GM21576 (cell line): ENCODE data around the gene OGFOD3.

ENCODE experiments used
- ATAC-seq: cut with Tn5 transposase; IDR thresholded peaks from one replicate; pipeline ENCODE4 v1.9.1; 2021; ENCODE audit warnings: mild to moderate bottlenecking, moderate library complexity; ENCODE audit not compliant: unreplicated experiment

Gene OGFOD3

DNA sequence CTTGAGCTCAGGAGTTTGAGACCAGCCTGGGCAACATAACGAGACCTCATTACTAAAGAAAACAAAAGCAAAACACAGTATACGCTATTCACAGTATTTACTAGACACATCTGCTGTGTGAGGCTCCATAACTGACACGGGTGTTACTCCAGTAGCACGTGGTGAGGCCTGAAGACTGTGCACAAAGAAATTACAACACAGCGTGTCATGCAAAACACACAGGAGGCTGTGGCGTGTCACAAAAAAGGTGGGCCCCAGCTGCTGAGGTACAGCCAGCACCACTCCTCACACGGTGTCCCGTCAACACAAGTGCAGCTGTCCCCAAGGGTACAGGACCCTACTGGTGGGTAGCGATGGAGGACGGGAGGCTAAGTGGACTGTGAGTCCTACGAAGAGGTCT lies 29.5 kb upstream of the OGFOD3 start:
- no peak for ATAC-seq

DNA sequence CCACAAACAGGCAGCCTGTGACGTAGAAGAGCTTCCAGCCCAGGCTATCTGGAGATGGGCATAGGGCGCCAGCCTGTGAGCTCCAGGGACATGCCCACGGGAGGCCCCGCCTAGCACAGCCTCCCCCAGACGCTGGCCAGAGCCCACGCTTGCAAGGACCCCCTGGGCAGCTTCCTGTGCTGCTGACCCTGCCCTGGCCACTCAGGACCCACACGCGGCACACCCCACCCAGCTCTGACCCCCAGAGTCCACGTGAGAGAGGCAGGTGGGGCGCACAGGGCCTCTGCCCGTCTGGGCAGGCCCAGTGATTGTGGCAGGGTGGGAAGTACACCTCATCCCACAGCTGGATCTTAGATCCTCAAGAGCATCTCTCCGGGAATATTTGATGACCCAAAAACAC lies 28.3 kb upstream of the OGFOD3 start:
- ATAC-seq: no peak

DNA sequence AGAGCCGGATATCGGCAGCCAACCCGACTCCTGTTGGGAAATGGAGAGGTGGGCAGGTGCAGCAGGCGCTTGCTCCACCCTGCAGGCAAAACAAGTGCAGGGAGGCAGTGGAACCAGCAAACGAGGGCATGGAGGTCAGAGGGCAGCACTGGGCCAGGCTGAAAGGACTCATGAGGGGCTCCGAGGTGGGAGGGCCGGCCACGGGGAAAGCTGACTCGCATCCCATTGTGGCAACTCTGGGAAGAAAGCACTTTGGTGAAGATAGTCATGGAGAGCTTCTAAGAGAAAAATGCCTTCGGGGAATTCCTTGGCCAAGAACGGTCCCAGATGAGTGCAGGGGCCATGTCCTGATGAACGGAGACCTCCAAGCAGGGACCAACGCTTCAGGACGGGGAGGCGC lies 27.7 kb upstream of the OGFOD3 start:
- ATAC-seq: no peak

DNA sequence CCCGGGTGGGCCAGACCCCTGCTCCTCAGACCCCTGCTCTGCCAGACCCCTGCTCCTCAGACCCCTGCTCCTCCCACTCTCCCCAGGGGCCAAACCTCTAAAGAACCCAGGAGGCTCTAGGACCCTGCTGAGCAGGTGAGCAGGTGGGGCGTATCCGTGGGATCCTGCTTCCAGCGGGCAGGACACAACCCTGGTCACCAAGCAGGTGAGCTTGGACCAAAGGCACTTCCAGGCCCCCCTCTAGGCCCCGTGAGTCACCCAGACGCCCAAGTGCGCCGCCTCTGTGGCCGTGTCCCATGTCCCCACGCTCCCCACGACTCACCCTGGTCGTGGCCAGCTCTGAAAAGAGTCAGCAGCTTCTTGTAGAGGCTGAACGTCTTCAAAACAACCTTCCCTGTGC lies 27.2 kb upstream of the OGFOD3 start:
- ATAC-seq: no peak

DNA sequence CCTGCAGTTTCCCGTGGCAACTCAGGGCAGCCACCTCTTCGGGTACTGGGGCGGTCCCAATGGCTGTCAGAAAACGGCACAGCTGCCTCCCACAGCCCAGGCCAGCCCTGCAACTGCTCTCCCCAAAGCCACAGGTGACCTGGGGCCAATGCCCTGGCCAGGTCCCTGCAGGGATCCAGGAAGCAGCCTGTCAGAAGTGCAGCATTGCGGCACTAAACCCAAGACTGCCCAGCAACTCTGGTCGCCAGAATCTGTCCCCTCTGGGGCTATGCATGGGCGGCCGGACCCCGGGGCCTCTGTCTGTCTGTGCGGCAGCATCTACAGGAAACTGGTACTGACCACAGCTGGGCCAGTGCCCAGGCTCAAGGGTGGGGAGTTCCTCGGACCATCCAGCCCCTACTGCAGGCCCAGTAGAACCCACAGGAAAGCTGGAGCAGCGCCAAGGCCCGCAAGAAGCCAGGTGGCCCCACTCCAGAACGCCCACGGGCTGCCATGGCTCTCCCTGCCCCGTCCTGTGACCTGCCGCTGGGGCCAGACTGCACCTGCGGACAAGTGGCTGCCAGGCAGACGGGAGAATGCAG lies 26.6 kb upstream of the OGFOD3 start:
- no peak for ATAC-seq

DNA sequence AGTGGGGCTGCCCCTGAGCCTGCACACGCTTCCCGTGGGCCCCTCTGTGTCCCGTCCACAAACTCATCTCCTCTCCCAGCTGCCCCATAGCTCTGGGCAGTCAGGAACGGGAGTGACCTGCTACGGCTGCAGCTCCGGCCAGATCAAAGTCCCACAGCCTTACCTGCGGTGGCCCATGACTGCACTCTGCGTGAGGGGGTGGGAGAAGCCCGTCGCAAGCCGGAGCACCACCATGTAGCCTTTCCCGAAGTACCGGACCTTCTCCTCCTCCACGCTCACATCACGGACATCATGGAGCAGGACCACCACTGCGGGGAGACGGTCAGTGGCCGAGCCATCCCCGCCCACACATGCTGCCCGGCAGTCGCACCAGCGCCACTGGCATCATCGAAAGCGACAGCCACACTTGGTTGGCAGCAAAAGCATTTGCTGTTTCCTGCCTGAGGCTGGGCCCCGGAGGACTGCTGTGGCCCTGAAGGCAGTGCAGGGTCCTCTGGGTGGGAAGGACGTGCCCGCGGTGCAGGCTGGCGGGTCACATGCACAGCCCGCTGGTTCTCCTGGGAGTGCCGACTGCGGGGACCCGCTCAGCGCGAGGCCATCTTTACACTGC lies 26.0 kb upstream of the OGFOD3 start:
- ATAC-seq: no peak

DNA sequence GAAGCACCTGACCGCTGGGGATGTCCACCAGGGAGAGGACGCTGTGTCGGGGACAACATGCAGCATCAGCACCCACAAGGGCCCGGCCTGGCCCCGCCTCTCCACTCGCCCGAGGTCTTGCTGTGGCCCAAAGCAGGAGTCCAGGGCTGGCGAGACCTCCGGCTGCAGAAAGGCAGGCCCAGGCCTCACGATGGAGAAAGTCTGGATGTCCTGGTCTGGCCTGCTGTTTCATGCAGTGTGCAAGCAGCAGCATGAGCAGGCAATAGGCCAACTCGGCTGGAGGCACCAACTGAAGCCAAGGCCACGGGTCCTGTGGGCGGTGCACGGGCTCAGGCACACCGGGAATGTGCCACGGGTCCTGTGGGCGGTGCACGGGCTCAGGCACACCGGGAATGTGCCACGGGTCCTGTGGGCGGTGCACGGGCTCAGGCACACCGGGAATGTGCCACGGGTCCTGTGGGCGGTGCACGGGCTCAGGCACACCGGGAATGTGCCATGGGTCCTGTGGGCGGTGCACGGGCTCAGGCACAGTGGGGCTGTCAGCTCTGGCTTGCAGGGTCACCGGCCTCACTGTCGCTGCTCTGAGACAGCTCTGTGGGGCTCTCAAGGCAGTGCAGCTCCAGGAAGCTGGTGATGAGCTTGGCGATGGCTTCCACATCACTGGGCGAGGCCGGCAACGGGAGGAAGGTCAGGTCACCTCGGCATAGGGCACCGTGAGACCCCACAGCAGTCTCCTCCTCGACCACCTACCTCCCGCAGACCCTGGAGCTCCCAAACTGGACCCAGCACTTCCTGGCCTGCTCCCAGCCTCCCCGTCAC lies 25.3 kb upstream of the OGFOD3 start:
- no peak for ATAC-seq

DNA sequence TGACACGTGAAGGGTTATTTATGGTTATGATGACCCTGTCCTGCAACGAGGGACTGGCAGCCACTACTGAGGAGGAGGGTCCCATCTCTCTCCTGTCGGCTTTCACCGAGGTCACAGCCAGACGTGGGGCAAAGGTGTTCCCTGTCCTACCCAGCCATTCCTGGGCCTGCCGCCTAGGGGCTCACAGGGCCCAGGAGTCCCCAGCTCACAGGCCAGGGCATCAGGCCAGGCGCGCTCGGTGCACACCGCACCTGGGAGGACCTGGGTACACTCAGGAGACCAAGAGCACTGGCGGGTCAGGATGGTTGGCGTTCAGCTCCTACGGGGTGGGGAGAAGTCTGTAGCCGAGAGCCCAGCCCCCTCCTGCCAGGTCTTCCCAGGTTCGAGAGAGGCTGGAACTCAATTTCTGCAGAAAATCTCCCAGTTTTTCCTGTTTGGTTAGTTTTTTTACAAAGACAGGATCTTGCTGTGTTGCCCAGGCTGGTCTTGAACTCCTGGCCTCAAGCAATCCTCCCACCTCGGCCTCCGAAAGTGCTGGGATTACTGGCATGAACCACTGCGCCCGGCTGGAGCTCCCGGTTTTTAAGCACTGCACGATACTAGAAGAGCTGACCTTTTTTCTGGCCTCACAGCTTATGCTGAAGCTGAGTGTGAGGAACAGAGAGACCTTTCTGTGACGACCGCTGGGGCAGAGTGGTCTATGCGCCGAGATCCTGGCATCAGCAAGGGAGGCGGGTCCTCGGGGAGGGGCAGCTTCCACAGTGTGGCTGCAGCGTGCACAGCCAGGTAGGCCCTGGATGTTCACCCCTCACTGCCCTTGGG lies 24.5 kb upstream of the OGFOD3 start:
- ATAC-seq: no peak

DNA sequence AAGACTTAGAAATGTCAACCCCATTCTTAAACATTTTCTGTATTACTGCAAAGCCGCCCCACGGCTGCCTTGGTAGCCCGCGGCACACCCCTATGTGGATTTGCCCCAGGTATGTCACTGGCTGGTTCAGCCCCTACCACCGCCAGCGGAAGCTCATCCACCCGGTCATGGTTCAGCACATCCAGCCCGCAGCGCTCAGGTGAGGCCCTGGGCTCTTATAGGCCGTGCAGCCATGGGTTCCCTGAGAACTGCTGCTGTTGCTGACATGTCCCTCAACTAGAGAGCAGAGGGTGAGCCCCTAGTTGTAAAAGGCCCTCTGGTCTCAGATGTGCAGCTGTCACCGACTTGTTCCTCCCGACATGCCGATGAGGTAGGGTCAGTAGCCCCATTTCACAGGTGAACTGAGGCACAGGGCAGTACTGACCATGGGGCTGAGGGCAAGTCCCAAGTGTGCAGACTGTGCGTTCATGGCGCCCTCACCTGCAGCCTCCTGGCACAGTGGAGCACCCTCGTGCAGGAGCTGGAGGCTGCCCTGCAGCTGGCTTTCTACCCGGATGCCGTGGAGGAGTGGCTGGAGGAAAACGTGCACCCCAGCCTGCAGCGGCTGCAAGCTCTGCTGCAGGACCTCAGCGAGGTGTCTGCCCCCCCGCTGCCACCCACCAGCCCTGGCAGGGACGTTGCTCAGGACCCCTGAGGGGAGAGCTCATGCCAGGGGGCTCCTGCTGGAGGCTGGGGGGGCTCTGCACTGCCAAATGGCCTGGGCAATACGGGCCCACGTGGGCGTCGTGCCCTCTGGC lies 23.5 kb upstream of the OGFOD3 start:
- no peak for ATAC-seq

DNA sequence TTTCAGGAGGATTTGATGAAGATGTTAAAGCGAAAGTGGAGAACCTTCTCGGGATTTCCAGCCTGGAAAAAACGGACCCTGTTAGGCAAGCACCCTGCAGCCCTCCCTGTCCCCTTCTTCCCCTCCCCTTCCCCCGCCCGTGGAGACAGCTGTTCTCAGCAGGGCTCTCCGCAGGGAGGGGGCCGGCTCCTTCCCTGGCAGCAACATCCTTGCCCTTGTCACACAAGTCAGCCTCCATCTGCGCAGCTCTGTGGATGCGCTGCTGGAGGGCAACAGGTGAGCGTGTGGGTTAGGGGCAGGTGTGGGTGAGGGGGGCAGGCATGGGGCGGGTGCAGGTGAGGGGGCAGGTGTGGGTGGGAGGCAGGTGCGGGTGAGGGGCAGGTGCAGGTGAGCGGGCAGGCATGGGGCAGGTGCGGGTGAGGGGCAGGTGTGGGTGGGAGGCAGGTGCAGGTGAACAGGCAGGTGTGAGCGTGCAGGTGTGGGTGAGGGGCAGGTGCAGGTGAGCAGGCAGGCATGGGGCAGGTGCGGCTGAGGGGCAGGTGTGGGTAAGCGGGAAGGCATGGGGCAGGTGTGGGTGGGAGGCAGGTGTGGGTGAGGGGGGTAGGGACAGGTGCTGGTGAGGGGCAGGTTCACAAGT lies 22.7 kb upstream of the OGFOD3 start:
- no peak for ATAC-seq

DNA sequence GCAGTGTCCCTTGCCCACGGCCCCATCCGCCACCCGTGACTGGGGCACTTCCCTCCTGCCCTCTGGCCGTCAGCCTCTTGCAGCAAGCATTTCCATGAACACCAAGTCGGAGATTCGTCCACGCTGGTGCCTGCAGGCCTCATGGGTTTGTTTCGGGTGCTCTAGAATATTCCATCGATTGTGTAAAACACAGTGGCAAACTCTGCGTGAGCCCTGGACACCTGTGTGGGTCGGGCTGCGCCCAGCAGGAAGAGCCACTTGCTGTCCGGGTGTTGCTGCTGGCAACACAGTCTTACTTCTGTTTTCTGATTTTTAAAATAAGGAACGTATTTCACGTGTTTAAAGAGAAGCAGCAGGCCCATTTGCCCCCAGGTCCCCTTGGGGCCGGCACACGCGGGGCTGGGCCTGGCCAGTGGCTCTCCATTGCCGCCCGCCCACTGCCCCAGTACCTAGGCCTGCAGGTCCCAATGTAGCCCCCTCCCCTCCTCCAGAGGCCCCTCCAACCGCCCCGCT lies 22.1 kb upstream of the OGFOD3 start:
- no peak for ATAC-seq

DNA sequence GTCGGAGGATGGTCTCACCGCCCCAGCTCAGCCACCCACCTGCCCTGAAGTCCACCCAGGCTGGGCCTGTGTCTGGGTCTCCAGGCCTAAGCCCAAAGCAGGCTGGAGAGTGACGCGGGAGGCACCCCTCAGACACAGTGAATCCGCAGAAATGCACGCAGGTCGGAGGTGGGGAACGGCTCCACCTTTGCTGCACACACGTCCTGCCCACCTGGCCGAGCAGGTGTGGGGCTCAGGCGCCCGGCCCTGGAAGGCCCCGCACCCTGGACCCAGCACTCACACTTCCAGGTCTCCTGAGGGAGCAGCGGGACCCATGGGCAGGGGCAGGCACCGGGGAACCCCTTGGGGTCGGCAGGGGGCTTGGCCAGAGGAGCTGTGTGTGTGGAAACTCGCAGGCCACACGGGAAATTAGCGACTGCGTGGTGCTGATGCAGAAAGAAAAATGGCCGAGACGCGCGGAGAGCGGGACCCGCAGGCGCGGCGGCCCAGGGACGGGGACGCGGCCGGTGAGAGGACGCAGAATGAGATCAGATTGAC lies 21.5 kb upstream of the OGFOD3 start:
- ATAC-seq: no peak

DNA sequence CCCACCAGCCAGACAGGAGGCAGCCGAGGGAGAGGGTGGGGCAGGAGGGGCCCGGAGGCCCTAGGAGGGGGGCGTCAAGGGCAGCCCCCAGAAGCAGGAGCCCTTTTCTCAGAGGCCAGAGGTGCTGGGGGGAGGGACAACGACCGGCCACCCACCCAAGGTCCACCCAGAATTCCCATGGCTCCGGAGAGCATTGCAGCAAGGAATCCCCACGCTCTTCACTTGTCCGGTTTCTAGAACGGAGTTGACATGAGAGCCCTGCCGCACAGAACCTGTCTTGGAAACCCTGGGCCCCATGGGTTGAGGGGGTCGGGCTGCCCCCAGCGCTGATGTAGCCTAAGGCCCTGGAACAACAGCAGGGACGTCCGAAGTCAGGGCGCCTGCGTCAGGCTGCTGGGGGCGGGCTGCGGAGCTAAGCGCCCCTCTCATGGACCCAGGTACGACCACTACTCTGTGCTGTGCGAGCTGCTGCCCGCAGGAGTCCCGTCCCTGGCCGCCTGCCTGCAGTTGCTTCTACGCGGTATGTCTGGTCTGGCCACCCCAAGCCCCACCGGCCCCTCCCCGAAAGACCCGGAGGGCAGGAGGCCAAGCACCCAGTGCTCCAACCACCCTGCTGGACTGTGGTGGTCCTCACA lies 20.9 kb upstream of the OGFOD3 start:
- no peak for ATAC-seq

DNA sequence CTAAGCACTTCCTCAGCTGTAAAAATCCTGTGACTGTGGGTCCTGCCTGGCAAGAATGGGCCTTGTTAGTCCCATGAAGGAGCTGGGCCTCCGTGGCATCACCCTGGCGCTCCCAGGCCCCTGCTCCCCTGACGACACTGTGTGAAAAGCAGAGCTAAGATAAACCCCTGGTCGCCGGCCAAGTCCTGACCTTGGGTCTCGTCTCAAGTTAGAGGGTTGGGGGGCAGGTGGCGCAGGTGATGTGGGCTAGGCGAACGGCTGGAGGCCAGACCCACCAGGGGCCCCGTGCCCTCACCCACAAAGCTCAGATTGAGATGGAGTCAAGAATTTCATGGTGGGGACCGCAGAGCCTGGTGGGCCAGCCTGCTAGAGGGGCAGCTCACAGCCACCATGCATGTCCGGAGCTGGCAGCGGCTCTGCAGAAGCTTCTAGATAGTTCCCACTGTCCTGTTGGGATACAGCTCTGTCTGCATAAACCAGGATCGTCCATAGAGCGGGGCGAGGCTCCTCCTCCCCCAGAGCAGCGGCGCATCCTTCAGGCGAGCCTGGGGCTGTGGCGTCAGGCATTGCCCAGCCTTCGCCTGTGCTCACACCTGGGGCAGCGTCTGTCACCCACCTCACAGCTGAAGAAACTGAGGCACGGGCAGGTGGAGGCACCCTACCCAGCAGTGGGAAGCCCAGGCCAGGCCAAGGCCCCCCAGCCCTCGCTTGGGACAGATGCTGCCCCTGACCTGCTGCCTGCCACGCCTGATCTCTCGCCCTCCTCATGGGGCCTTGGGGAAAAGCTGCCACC lies 20.2 kb upstream of the OGFOD3 start:
- ATAC-seq: no peak

DNA sequence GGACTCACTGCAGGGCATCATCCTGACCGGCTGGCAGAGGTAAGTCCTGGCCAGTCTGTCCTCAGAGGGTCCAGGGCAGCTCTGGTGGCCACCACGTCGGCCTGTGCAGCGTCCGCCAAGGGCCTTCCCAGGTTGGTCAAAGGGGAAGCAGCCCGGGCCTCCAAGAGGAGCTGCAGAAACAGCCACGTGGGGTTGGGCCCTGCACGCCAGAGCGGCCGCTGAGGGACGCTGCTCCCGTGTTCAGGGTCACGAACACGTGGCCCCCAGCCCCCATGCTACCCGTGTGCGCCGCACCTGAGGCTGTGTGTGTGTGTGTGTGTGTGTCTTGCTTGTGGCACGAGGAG lies 18.9 kb upstream of the OGFOD3 start:
- ATAC-seq: no peak

DNA sequence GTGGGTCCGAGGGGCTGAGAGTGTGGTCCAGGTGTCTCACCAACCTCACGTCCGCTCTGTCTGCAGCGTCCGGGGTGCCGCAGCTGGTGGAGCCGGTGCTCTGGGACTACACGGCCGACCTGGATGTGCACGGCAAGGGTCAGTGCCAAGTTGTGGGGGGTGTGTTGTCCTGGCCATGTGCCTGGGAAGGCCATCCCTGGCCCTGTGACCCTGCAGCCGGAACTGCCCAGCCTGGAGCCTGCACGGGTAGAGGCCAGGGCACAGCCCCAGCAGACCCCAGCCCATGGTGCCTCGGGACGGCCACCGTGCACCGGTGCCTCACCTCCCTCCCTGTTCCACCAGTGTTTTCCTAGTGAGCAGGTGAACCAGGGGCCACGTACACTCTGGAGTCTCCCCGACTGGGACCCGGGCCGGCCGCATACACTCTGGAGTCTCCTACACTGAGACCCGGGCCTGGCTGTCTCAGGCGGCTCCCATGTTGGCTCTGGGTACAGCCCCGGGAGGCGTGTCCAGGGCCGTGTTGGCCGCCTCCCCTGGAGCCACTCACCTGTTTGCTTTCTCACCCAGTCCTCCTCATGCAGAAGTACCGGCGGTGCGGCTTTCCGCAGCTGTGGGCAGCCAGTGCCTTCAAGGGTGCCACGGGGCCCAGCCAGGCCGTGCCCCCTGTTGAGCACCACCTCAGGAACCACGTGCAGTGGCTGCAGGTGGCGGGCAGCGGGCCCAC lies 18.4 kb upstream of the OGFOD3 start:
- no peak for ATAC-seq

DNA sequence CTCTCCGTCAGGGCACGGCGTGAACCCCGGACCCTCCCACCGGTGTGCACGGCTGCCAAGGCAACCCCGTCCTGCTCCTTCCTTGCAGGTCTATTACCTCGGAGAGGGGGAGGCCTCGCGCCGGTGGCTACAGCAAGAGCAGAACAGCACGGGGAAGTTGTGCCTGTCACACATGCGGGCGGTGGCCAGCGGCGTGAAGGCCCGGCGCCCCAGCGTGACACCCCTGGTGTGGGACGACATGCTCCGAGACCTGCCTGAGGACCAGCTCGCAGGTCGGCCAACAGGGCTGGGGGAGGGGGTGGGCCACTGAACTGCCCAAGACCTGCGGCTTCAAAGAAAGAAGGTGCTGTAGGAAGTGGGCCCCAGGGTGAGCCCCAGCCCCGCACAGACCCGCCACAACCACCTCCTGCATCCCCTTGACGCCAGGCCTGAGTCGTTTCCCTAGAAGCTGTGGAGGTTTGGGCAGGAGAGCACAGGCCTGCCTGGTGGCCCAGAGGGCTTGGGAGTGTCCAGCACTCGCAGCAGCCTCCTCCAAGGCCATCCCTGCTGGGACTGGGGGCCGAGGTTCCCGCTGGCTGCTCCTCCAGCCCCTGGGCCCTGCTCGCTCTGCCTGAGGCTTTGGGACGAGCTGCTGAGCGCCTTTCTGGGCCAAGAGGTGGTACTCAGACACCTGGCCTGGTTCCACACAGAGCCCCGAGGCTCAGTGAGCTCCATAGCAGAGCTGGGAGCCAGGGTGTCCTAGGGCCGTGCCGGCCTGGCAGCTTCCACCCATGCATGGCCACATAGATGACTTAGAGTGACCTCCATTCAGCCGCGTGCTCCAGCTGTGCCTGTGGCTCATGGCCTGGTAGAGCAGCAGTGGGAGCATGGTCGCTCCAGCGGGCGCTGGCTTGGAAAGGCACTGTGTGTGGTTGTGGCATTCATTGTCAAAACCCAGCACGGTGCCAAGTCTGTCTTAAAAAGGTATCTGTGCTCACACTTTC lies 17.5 kb upstream of the OGFOD3 start:
- no peak for ATAC-seq
